AG04449 (cell line): ENCODE measurements around the gene PRKD3.

ENCODE experiments used
- CTCF ChIA-PET: fragments of 350-600 bp; formaldehyde crosslinking; extraction: SDS; loops from one replicate; lab custom pipeline; 2021; ENCODE audit warnings: antibody characterized with exemption; lab: Yijun Ruan, JAX
- POLR2A ChIA-PET: fragments of 400-600, 350-600 bp; formaldehyde crosslinking; extraction: SDS; loops from one replicate; lab custom pipeline; 2020; ENCODE audit warnings: antibody characterized with exemption, inconsistent platforms; lab: Yijun Ruan, JAX
- DNase-seq: peaks from one replicate; pipeline ENCODE4 v3.0.0-alpha.2; 2010; ENCODE audit warnings: low read depth, low spot score
- H3K4me3 ChIP-seq: 2 replicates; pipeline ENCODE4 v1.5.1; 2011; ENCODE audit warnings: low read depth, mild to moderate bottlenecking, control low read depth, low read length
- TF ChIP-seq, protein P1 (sequence below): IDR thresholded peaks from one replicate; pipeline ENCODE4 v1.5.1; 2011; ENCODE audit warnings: mild to moderate bottlenecking, moderate library complexity, low read length, control low read depth, inconsistent platforms; ENCODE audit not compliant: insufficient read depth; ENCODE audit errors: missing control alignments

The PRKD3 gene

GRCh38 chr2:37338933-37339332, 14.3 kb upstream of the PRKD3 start:
- POLR2A ChIA-PET, result no interaction called here
- no peak overlapping the region for H3K4me3 ChIP-seq
- no peak for DNase-seq
- CTCF ChIA-PET, result interaction anchor here (0.9 kb wide), 1 partner anchor 16 kb away, joined by 4 read pairs; no protein-coding TSS in a partner anchor
- TF ChIP-seq, protein P1, sequence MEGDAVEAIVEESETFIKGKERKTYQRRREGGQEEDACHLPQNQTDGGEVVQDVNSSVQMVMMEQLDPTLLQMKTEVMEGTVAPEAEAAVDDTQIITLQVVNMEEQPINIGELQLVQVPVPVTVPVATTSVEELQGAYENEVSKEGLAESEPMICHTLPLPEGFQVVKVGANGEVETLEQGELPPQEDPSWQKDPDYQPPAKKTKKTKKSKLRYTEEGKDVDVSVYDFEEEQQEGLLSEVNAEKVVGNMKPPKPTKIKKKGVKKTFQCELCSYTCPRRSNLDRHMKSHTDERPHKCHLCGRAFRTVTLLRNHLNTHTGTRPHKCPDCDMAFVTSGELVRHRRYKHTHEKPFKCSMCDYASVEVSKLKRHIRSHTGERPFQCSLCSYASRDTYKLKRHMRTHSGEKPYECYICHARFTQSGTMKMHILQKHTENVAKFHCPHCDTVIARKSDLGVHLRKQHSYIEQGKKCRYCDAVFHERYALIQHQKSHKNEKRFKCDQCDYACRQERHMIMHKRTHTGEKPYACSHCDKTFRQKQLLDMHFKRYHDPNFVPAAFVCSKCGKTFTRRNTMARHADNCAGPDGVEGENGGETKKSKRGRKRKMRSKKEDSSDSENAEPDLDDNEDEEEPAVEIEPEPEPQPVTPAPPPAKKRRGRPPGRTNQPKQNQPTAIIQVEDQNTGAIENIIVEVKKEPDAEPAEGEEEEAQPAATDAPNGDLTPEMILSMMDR, result no peak

DNA sequence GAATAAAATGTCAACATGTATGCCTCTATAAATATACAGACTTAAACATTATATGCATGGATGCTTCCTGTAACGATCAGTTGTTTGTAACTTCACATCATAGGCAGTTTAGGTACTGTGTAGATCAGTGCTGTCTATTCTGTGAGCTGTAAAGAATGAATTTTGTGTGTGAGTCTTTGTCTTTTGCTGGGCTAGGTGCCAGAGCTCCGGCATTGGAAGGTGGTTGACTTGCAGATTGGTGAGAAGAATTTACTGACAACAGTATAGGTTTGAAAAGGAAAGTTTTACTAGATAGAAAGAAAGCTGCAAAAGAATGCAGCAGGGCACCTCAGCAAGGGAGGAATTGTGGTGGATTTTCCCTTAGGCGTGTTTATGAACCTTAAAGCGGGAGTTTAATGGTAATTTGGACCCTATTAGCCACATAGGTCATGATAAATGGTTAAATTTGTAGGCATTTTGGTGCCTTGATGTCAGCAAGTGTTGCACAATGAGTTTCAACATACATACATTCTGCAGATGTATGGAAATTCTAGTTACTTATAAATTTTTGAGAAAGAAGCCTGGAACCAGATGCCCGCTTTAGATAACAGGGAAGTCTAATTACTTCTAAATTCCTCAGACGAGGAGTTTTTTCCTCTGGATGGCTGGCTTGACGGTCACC, 13.1 kb upstream of the PRKD3 start:
- DNase-seq, result no peak
- no peak overlapping the region for H3K4me3 ChIP-seq
- ChIA-PET CTCF (interaction anchor here (0.8 to 1.3 kb wide), 2 partner anchors 11 to 12 kb away, joined by 3 read pairs; no protein-coding TSS in a partner anchor), POLR2A (no interaction called here)
- TF ChIP-seq, protein P1, result no peak

DNA sequence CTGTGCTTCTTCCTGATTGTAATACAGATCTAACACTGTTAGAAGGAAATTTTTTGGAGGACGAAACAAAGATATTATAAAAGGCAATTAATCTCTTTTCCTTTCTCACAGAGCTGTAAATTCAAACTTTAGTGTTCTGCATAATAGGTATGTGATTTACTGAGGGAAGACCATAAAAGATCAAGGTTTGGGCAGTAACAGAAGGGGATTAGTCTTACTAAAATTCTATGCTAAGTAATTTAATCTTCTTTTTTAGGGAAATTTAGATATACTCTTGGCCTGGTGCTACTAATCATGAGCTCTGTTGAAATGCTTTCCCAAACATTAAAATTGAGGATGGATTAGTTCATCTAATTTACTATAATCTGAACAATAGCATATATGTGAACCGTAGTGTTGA, 11.0 kb upstream of the PRKD3 start:
- CTCF ChIA-PET, result interaction anchor here (0.5 to 1.3 kb wide), 2 partner anchors 8 to 200 kb away, joined by 3 read pairs; no protein-coding TSS in a partner anchor
- H3K4me3 ChIP-seq, result no peak overlapping the region
- DNase-seq, result no peak
- POLR2A ChIA-PET, result no interaction called here
- TF ChIP-seq, protein P1, result no peak

- TF ChIP-seq, protein P1, result no peak
- H3K4me3 ChIP-seq, result no peak overlapping the region
- ChIA-PET POLR2A (no interaction called here), CTCF (no interaction called here)
- DNase-seq, result no peak
These were observed 8.6 kb upstream of the PRKD3 start for GRCh38 chr2:37333256-37333655.

DNA sequence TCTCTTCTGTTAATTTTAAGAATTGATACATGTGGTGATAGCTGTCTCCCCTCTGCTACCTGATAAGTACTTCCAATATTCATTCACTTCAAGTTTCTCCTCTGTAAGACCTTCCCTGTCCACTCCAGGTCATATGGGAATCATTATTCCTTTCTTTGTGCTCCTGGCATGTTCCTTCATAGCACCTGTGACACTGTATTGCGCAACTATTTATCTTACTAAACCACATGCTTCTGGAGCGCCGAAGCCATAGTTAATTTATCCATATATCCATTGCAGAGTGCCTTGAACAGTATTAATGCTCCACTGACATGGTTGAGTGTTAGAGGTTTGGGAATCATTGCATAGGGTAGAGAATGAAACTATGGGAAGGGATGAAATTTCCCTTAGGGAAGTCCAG, 7.9 kb upstream of the PRKD3 start:
- TF ChIP-seq, protein P1, result no peak
- ChIA-PET POLR2A (no interaction called here), CTCF (no interaction called here)
- DNase-seq, result no peak
- no peak overlapping the region for H3K4me3 ChIP-seq

DNA sequence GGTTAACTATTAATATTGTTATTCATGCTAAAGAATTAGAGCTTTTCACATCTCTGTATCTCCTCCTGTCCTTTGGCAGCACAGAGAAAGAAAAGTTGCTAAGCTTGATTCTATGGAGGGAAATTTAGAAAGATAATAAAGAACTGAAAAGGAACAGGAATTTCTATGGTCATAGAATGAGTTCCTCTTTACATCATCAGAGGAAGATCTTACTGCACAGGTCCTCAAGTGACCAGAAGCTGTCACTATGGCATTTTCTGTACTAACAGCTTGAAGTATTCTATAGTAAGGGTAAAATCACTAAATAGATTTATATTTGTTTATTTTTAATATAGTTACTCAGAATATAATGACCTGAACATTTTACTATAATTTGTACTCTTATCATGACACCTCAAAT, 6.0 kb upstream of the PRKD3 start:
- DNase-seq, result no peak
- H3K4me3 ChIP-seq, result no peak overlapping the region
- CTCF ChIA-PET, result interaction anchor here (0.6 to 2.3 kb wide), 4 partner anchors 12 to 564 kb away, joined by 3 to 11 read pairs (median 4); no protein-coding TSS in a partner anchor
- POLR2A ChIA-PET, result no interaction called here
- TF ChIP-seq, protein P1, result no peak
